Ascending aorta (tissue), 2 donors: Measurements from ENCODE around the gene LRBA. TPM values are rescaled to one million over a fixed set of nuclear protein-coding genes. Genes with fewer than 3 reads are reported as not detected.

Experiments
- DNase-seq, 2 donors: peaks; one replicate each; pipeline ENCODE4 v3.0.0-alpha.2; 2019; ENCODE audit warnings: low spot score in 2 of 2
- H3K27ac ChIP-seq, 2 donors: fragments of 200-600 bp; sonication (generic); one replicate each; pipeline ENCODE4 v1.5.1; 2016 to 2017; ENCODE audit warnings: mild to moderate bottlenecking in 1 of 2
- H3K27me3 ChIP-seq: fragments of 200-600 bp; sonication (generic); one replicate; pipeline ENCODE4 v1.5.1; 2017
- H3K36me3 ChIP-seq, 2 donors: fragments of 200-600 bp; sonication (generic); one replicate each; pipeline ENCODE4 v1.5.1; 2016
- H3K4me1 ChIP-seq, 2 donors: fragments of 200-600 bp; sonication (generic); one replicate each; pipeline ENCODE4 v1.5.1; 2016 to 2017; ENCODE audit warnings: mild to moderate bottlenecking in 1 of 2
- H3K4me3 ChIP-seq, 2 donors: fragments of 200-600 bp; sonication (generic); one replicate each; pipeline ENCODE4 v1.5.1; 2016 to 2017; ENCODE audit warnings: mild to moderate bottlenecking in 1 of 2
- H3K9me3 ChIP-seq, 2 donors: fragments of 200-600 bp; sonication (generic); one replicate each; pipeline ENCODE4 v1.5.1; 2016
- CTCF ChIP-seq, 3 experiments: fragments of 200-600 bp in 2 of 3; fragments of 450-650 bp in 1 of 3; sonication (generic) in 2 of 3; IDR thresholded peaks; one replicate each; pipeline ENCODE4 v1.5.1; 2016 to 2019; ENCODE audit warnings: antibody characterized with exemption in 3 of 3, mild to moderate bottlenecking in 1 of 3, moderate library complexity in 1 of 3
- intact Hi-C: fragments of 100-400 bp; cut with DNase I; formaldehyde crosslinking; loops from one replicate; pipeline ENCODE4 v1.15.1; 2023
- total RNA-seq: library from RNA; depleted of rRNA; stranded (reverse); fragments of >200 nt; gene quantifications from one replicate; pipeline ENCODE4 v1.1.0, GENCODE V29; 2016

The LRBA gene
- total RNA-seq, 1 donor from 2014 or later: 15.2 TPM

DNA sequence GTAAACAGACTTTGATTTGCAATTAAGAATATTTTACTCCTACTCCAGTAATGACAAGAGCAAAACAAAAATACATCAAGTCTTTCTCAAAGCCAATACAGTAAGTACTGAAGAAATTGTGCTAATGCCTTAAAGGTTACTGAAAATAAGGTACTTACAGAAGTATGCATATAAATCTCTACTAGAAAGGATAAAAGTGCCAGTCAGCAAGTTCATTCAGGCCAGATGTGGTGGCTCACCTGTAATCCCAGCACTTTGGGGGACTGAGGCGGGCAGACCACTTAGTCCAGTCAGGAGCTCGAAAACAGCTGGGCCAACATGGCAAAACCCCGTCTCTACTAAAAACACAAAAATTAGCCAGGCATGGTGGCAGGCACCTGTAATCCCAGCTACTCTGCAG, 27.9 kb downstream of the LRBA start:
- DNase-seq: no peak

DNA sequence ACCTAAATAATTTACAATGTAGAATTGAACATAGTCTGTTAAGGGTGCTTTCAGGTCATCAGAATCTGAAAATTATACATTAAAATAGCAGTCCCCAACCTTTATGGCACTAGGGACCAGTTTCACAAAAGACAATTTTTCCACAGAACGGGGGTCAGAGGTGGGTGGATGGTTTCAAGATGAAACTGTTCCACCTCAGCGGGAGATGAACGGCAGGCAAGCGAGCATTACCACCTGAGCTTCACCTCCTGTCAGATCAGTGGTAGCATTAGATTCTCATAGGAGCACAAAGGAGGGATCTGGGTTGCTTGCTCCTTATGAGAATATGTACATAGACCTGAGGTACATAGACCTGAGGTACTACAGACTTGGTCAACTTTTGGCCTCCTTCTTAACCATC, 29.0 kb downstream of the LRBA start:
- TF ChIP-seq CTCF (IDR thresholded peaks at IDR 0.05): no peak

More for the DNA sequence above, 27.9 kb downstream of the LRBA start:
- no peak overlapping the region for H3K27ac ChIP-seq
- no peaks in the 10 kb centered on the region for H3K27me3 ChIP-seq
- H3K9me3 ChIP-seq: no peaks in the 10 kb centered on the region
- H3K4me3 ChIP-seq: no peak overlapping the region
- intact Hi-C loops: no loop called here
- TF ChIP-seq CTCF (IDR thresholded peaks at IDR 0.05): no peak
- no peaks in the 10 kb centered on the region for H3K4me1 ChIP-seq
- H3K36me3 ChIP-seq: no peaks in the 10 kb centered on the region

DNA sequence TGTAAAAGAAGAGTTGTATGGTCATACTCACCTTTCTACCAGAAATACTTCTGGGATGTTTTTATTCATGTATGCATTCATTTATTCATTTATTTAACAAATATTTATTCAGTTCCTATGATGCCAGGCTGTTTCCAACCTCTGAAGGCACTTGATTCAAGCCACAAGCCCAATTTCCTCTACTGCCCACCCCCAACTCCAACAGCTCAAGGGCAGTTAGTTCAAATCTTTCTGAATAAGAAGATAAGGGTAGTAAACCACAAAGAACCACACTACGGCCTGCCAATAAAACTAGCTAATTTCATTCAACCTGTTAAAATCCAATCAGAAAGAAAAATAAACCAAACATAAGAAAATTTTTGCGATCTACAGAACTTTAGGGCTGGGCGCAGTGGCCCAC, 31.2 kb downstream of the LRBA start:
- Histone ChIP-seq H3K27ac (no peak overlapping the region), H3K36me3 (no peaks in the 10 kb centered on the region), H3K9me3 (no peaks in the 10 kb centered on the region), H3K4me1 (no peaks in the 10 kb centered on the region), H3K4me3 (no peak overlapping the region), H3K27me3 (no peaks in the 10 kb centered on the region)
- intact Hi-C loops: no loop called here
- DNase-seq: no peak
- no peak for TF ChIP-seq CTCF (IDR thresholded peaks at IDR 0.05)

More for the DNA sequence above, 29.0 kb downstream of the LRBA start:
- Histone ChIP-seq H3K27ac (no peak overlapping the region), H3K36me3 (no peaks in the 10 kb centered on the region), H3K4me3 (no peak overlapping the region), H3K27me3 (no peaks in the 10 kb centered on the region), H3K4me1 (no peaks in the 10 kb centered on the region), H3K9me3 (no peaks in the 10 kb centered on the region)
- intact Hi-C loops: no loop called here
- no peak for DNase-seq

GRCh38 chr4:150982557-150983233, 32.4 kb downstream of the LRBA start:
- Histone ChIP-seq H3K36me3 (no peaks in the 10 kb centered on the region), H3K27ac (no peak overlapping the region), H3K4me1 (no peaks in the 10 kb centered on the region), H3K4me3 (no peak overlapping the region), H3K27me3 (no peaks in the 10 kb centered on the region), H3K9me3 (no peaks in the 10 kb centered on the region)
- DNase-seq: no peak
- intact Hi-C loops: no loop called here
- no peak for TF ChIP-seq CTCF (IDR thresholded peaks at IDR 0.05)

DNA sequence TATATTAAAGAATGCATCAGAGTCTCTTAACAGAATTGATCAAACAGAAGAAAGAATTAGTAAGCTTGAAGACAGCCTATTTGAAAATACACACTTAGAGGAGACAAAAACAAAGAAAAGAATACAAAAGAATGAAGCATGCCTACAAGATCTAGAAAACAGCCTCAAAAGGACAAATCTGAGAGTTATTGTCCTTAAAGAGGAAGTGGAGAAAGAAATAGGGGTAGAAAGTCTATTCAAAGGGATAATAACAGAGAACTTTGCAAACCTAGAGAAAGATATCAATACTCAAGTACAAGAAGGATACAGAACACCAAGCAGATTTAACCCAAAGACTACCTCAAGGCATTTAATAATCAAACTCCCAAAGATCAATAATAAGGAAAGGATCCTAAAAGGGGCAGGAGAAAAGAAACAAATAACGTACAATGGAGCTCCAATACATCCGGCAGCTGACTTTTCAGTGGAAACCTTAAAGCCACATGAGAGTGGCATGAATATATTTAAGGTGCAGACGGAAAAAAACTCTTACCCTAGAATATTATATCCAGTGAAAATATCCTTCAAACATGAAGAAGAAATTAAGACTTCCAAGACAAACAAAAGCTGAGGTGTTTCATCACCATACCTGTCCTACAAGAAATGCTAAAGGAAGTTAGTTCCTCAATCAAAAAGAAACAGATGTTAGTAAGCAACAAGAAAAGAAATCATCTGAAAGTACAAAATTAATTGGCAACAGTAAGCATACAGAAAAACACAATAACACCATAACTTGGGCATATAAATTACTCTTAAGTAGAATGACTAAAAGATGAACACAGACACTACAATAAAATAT, 36.1 kb downstream of the LRBA start:
- H3K4me3 ChIP-seq: no peak overlapping the region
- H3K4me1 ChIP-seq: no peaks in the 10 kb centered on the region
- no peak for DNase-seq
- no peak overlapping the region for H3K27ac ChIP-seq
- no peak for TF ChIP-seq CTCF (IDR thresholded peaks at IDR 0.05)
- no peaks in the 10 kb centered on the region for H3K27me3 ChIP-seq
- no peaks in the 10 kb centered on the region for H3K9me3 ChIP-seq
- H3K36me3 ChIP-seq: no peaks in the 10 kb centered on the region
- intact Hi-C loops: no loop called here
